GM13977 (cell line): ENCODE results near the gene AGAP2.

Experiments used
- DNase-seq: peaks from one replicate; pipeline ENCODE4 v3.0.0; 2012; ENCODE audit warnings: low spot score
- in situ Hi-C: fragments of 300-500 bp; cut with MboI; formaldehyde crosslinking; loops from one replicate; pipeline ENCODE4 v1.12.0; 2022; ENCODE audit warnings: low sequenced_read_pairs, low pct_unique_long_range_greater_than_20kb, mixed read lengths, inconsistent platforms; ENCODE audit not compliant: unreplicated experiment
- TF ChIP-seq, protein P1 (sequence below): IDR thresholded peaks from 2 replicates; pipeline ENCODE4 v1.5.1; 2012; ENCODE audit warnings: mild to moderate bottlenecking, control low read depth; ENCODE audit not compliant: insufficient read depth; ENCODE audit errors: extremely low read depth, missing control alignments

AGAP2 gene

DNA sequence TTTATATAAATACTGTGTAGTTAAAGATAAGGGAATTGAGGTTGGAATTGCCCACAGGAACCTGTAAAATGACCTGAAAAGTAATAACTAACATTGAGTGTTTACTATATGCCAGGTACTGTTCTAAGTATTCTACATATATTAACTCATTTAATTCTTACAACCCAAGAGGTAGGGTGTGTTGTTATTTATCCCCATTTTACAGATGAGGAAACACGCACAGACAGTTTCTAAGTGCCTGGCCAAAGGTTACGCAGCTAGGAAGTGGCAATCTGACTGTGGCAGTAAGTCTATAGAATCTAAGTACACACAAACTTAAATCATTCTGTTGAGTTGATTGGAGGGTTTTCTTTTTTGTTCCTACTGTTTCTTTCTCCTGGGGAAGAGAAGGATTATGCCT, 5.2 kb upstream of the AGAP2 start:
- in situ Hi-C loops: no loop called here
- TF ChIP-seq, protein P1, sequence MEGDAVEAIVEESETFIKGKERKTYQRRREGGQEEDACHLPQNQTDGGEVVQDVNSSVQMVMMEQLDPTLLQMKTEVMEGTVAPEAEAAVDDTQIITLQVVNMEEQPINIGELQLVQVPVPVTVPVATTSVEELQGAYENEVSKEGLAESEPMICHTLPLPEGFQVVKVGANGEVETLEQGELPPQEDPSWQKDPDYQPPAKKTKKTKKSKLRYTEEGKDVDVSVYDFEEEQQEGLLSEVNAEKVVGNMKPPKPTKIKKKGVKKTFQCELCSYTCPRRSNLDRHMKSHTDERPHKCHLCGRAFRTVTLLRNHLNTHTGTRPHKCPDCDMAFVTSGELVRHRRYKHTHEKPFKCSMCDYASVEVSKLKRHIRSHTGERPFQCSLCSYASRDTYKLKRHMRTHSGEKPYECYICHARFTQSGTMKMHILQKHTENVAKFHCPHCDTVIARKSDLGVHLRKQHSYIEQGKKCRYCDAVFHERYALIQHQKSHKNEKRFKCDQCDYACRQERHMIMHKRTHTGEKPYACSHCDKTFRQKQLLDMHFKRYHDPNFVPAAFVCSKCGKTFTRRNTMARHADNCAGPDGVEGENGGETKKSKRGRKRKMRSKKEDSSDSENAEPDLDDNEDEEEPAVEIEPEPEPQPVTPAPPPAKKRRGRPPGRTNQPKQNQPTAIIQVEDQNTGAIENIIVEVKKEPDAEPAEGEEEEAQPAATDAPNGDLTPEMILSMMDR: no peak
- DNase-seq: no peak

DNA sequence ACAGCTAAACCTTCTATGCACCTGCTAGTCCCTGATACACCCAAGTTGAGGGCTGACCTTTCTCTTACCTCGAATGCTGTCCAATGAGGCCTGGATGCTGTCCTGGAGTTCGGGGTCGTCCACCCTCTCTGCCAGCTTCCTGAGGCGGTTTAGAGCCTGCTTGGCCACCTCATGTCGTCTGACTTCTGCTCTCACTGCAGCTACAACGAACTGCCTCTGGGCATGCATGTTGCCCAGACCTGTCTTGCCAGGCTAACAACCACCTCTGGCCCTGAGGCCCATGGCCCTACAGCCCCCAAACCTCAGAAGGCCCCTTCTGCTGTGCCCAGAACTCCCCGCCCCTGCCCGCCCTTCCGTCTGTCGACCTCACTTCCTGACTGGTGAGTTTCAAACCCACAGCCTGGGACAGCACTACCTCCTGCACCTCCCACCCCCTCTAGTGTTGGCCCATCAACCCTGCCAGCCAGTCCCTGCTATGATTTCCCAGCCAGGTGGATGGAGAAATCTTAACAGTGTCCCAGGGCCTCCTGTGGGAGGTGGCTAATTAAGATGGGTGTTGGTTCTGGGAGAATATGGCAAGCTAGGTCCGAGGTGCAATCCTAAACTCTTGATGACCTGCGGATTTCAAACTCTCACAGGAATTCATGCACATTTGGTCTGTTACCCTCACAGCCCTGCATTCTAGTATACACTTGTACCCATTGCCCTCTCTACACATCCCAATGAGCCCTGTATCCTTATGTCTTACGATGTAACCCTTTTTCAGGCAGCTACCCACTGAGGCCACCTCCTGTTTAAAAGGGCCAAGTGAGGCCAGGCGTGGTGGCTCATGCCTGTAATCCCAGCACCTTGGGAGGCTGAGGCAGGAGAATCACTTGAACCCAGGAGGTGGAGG, 3.5 kb upstream of the AGAP2 start:
- DNase-seq: peak; percentile 79
- TF ChIP-seq, protein P1: peak; percentile 53
- in situ Hi-C loops: no loop called here

DNA sequence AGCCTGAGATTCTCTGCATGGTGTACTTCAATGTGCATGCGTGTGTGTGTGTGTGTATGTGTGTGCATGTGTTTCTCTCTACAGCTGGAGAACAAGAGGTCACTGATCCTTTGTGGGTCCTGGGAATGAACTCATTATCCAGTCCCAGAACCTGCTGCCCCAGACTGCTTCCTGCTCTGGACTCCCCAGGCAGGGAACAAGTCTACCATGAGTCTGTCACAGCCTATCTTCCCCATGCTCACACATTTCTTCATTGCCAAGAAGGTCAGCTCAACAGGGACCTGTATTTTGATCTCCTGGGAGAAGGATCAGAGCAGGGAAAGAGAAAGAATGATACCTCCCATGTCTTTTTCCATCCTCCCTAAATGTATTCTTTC, 2.9 kb upstream of the AGAP2 start:
- TF ChIP-seq, protein P1: no peak
- DNase-seq: no peak
- in situ Hi-C loops: no loop called here

DNA sequence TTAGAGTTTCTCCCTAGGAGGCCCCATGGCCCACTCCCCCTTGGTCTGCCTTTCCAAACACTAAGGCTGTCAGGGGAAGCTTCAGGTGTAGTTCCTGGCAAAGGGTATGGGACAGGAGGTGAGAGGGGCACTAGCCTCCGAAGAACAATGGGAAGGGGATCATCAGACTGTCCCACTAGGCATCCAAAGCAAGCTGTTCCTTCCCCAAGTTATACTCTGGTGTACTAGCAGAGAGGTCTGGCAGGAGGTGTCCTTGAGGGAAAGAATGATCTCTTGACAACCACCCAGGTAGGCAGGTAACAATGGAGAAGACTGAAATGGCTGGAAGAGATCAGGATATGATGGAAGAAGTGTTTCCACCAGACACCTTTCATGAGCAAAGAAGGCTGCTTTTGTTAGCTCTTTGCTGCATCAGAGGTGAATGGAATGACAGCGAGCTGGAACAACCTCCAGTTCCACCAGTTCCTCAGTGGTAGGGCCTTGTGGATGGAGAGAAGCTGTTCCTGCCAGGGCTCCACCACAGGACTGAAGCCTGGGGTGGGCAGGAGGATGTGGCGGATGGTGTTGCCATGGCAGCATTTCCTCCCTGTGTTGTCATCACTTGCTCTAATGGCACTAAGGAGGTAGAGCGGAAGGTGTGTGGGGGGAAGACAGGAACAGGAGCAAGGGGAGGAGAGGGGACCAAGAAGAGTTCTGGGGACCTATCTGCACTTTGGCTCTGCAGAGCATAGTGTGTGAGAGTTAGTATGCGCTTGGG, 2.3 kb upstream of the AGAP2 start:
- in situ Hi-C loops: no loop called here
- peak; percentile 81 for DNase-seq
- TF ChIP-seq, protein P1: no peak

DNA sequence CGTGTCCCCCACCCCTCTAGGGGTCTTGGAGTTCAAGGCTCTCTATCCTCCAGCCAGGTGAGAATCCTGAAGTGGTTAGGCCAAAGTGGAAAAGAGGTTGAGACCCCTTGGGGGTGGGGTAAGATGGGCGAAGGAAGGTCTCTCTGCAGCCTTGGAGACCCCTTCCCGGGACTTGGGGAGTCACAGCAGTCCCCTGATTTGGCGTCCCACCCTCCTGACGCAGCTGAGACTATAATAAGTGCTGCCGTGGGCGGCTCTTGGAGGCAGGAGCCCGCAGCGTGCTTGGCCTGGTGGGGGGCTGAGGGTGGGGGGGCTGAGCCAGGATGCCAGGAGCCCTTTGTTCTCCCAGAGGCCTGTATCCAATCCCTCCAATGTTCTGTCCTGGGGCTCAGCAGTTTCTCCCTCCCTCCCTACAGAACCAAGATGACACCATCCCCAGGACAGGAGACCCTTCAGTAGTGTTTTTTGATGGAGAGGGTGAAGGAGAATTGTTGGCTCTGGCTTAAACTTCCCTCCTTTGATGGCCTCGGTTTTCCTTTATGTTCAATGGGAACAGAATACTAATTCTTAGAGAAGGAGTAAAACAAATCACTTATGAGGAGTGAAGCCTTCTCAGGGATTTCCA, 1.5 kb upstream of the AGAP2 start:
- in situ Hi-C loops: no loop called here
- TF ChIP-seq, protein P1: no peak
- no peak for DNase-seq

DNA sequence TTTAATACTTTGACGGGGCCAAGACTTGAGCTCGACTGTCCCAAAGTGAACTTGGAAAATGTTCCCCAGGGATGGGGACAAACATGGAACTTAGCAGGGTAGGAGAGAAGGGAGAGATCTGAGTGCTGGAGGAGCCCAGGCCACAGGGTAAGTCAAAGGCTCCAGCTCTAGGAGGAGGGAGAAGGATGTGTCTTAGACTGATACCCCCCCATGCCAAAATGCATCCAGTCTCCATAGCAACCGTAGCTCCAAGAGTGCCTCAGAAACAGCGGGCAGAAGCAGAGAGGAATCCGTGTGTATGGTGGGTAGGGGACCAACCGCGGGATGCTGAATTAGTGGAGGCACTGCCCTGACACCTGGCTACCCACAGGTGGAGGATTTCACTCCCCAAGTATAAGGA, 845 bp upstream of the AGAP2 start:
- TF ChIP-seq, protein P1: no peak
- DNase-seq: no peak

More for the DNA sequence above, 845 bp upstream of the AGAP2 start:
- in situ Hi-C loops: no loop called here
